ENCODE measurements around the gene CTAGE4.
"Not testable (repeated sequence)": the region's sequence is repeated elsewhere in the genome, so short reads cannot be mapped to it uniquely, and the experiment has no call there.

CTAGE4 gene

GRCh38 chr7:144218581-144218980 lies 35.3 kb downstream of the CTAGE4 start:
- DNase-seq = not testable (repeated sequence)

- DNase-seq = not testable (repeated sequence)
Observed at GRCh38 chr7:144219149-144219548, 35.9 kb downstream of the CTAGE4 start.

- not testable (repeated sequence) for DNase-seq
Observed at GRCh38 chr7:144220531-144220930, 37.3 kb downstream of the CTAGE4 start.

DNA sequence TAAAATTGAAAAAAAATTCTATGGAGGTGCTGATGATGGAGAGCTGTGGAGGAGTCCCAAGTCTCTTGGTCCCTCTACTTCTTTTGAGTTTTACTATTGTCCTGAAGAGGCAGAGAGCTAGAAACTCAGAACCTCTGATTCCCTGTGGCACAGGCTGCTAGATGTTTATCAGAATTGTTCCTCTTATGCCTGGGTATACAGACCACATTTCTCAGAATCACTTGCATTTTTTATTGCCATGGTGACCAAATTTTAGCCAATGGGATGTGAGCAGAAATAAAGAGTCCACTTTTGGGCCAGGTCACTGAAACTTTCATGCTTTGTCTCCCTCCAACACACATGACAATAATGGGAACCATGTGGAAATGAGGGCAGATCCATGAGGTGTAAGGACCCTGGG lies 40.4 kb downstream of the CTAGE4 start:
- not testable (repeated sequence) for DNase-seq

GRCh38 chr7:144226866-144227265 lies 43.6 kb downstream of the CTAGE4 start:
- not testable (repeated sequence) for DNase-seq

- not testable (repeated sequence) for DNase-seq
Observed at GRCh38 chr7:144228810-144229209, 45.5 kb downstream of the CTAGE4 start.

- DNase-seq = not testable (repeated sequence)
Observed at GRCh38 chr7:144231027-144231426, 47.8 kb downstream of the CTAGE4 start.

DNA sequence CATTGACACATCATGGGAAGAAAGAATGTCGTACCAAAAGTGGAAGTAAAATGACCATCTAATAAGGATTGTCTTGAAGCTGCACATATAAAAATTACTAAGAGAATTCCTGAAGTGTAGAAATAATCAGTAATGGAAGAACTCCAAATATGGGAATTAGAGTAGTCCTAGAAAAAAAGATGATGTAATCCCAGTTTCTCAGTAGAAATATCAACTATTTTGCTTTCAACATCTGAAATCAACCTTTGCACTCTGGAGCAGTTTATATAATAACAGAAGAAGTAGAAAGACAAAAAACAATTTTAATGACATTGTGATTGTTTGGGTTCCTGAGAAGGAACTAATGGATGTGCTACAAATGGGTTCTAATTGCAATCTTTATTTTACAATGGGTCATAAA lies 49.8 kb downstream of the CTAGE4 start:
- DNase-seq = not testable (repeated sequence)

Data from bone marrow (tissue), 2 donors.